ENCODE results near the gene SPDYE17. TPM values are rescaled to one million over a fixed set of nuclear protein-coding genes. Genes with fewer than 3 reads are reported as not detected.
"Not testable (repeated sequence)": the region's sequence is repeated elsewhere in the genome, so short reads cannot be mapped to it uniquely, and the experiment has no call there.

Gene SPDYE17
- total RNA-seq, 1 experiment from 2014 or later: not detected

- RAD21 ChIA-PET (ENCODE audit: low non-redundant PET in 1 of 2, low total read pairs in 2 of 2, uncharacterized antibody in 2 of 2, unreplicated experiment in 2 of 2); intact Hi-C loops (cut with micrococcal nuclease); H3K36me3 ChIP-seq (ENCODE audit: control insufficient read depth in 1 of 2, insufficient read depth in 2 of 2, low read length in 2 of 2); H2AFZ ChIP-seq (ENCODE audit: low read depth, low read length, poor library complexity, severe bottlenecking); H3K4me2 ChIP-seq (ENCODE audit: low read length); H3K9ac ChIP-seq (ENCODE audit: low read length); CTCF ChIA-PET; H3K9me2 ChIP-seq (ENCODE audit: insufficient read depth); H3K4me3 ChIP-seq (replicated peaks in 1 of 2; ENCODE audit: low read depth in 1 of 2, low read length in 2 of 2); H3K27ac ChIP-seq (ENCODE audit: low read depth, low read length); POLR2A ChIA-PET; ATAC-seq; H3K79me2 ChIP-seq (ENCODE audit: insufficient read depth, low read length); BruUV-seq (replicated peaks); H3K9me3 ChIP-seq (ENCODE audit: control insufficient read depth in 1 of 2, insufficient read depth in 1 of 2, low read depth in 1 of 2, low read length in 2 of 2); H3K4me1 ChIP-seq (ENCODE audit: control insufficient read depth in 1 of 2, insufficient read depth in 2 of 2, low read length in 2 of 2); H3K27me3 ChIP-seq (ENCODE audit: insufficient read depth, low read length); DNase-seq (ENCODE audit: low read depth, low spot score); H4K20me1 ChIP-seq (ENCODE audit: insufficient read depth): not testable (repeated sequence)
Observed at GRCh38 chr7:76974336-76974735, 57.8 kb downstream of the SPDYE17 start.

GRCh38 chr7:76972391-76972790 is 59.8 kb downstream of the SPDYE17 start:
- CTCF ChIA-PET; intact Hi-C loops (cut with micrococcal nuclease): not testable (repeated sequence)

More at GRCh38 chr7:76972391-76972790, 59.8 kb downstream of the SPDYE17 start:
- H3K27me3 ChIP-seq (ENCODE audit: insufficient read depth, low read length); H3K9me3 ChIP-seq (ENCODE audit: control insufficient read depth in 1 of 2, insufficient read depth in 1 of 2, low read depth in 1 of 2, low read length in 2 of 2); H2AFZ ChIP-seq (ENCODE audit: low read depth, low read length, poor library complexity, severe bottlenecking); ATAC-seq; BruUV-seq (replicated peaks); H3K4me2 ChIP-seq (ENCODE audit: low read length); H3K9ac ChIP-seq (ENCODE audit: low read length); H3K36me3 ChIP-seq (ENCODE audit: control insufficient read depth in 1 of 2, insufficient read depth in 2 of 2, low read length in 2 of 2); H3K9me2 ChIP-seq (ENCODE audit: insufficient read depth); H3K79me2 ChIP-seq (ENCODE audit: insufficient read depth, low read length); DNase-seq (ENCODE audit: low read depth, low spot score); H3K4me1 ChIP-seq (ENCODE audit: control insufficient read depth in 1 of 2, insufficient read depth in 2 of 2, low read length in 2 of 2); H3K4me3 ChIP-seq (replicated peaks in 1 of 2; ENCODE audit: low read depth in 1 of 2, low read length in 2 of 2); H3K27ac ChIP-seq (ENCODE audit: low read depth, low read length); POLR2A ChIA-PET; H4K20me1 ChIP-seq (ENCODE audit: insufficient read depth); RAD21 ChIA-PET (ENCODE audit: low non-redundant PET in 1 of 2, low total read pairs in 2 of 2, uncharacterized antibody in 2 of 2, unreplicated experiment in 2 of 2): not testable (repeated sequence)

Other genes with a start within 250 kb of the SPDYE17 start
- gene SPDYE18, start 30.2 kb upstream of the SPDYE17 start, total RNA-seq (2021; ENCODE audit: unreplicated experiment): 0.37 TPM
- gene CCDC146, start 90.3 kb upstream of the SPDYE17 start, total RNA-seq (2021; ENCODE audit: unreplicated experiment): 6.3 TPM
- gene FGL2, start 167.5 kb upstream of the SPDYE17 start, total RNA-seq (2021; ENCODE audit: unreplicated experiment): not detected